WI38 (cell line): ENCODE results near the gene PLEKHA7.

Experiments used
- H3K4me3 ChIP-seq: 2 replicates; pipeline ENCODE4 v1.5.1; 2011; ENCODE audit warnings: low read depth, mild to moderate bottlenecking, control low read depth, low read length
- TF ChIP-seq, protein P1 (sequence below): IDR thresholded peaks from 2 replicates; pipeline ENCODE4 v1.5.1; 2012; ENCODE audit warnings: low read depth, mild to moderate bottlenecking, control low read depth, low read length

Gene PLEKHA7

DNA sequence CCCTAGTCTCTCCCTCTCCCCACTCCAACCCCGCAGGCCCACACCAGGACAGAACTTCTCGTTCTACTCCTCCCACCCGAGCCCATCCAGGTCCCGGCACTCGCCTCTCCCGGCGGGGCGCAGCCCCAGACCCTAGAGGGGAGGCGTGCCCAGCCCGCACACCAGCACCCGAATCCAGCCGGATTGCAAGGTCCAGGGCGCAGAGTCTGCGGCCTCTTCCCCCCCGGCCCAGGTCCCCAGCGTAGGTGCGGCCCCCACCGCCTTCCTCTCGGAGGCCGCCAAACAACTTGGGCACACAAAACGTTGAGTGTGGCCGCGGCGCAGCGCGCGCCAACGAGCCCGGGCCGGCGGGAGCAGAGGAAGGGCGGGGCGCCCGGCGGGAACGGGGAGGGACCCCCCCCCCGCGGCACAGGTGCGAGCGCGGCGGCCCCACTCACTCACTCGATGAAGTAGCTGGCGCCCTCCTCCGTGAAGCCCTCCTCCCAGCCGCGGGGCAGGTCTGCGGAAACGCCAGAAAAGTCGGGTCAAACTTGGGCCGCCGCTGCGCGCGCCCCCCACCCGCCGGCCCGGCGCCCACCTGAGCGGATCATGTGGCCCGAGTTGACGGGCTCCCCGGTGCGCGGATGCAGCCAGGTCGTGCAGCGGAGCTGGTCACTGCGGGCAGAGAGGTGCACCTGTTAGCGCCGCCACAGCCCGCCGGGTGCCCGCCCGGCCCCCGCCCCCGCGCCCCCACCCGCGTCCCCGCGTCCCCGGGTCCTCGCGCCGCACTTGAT is 480 bp downstream of the PLEKHA7 start:
- H3K4me3 ChIP-seq: no peak overlapping the region

DNA sequence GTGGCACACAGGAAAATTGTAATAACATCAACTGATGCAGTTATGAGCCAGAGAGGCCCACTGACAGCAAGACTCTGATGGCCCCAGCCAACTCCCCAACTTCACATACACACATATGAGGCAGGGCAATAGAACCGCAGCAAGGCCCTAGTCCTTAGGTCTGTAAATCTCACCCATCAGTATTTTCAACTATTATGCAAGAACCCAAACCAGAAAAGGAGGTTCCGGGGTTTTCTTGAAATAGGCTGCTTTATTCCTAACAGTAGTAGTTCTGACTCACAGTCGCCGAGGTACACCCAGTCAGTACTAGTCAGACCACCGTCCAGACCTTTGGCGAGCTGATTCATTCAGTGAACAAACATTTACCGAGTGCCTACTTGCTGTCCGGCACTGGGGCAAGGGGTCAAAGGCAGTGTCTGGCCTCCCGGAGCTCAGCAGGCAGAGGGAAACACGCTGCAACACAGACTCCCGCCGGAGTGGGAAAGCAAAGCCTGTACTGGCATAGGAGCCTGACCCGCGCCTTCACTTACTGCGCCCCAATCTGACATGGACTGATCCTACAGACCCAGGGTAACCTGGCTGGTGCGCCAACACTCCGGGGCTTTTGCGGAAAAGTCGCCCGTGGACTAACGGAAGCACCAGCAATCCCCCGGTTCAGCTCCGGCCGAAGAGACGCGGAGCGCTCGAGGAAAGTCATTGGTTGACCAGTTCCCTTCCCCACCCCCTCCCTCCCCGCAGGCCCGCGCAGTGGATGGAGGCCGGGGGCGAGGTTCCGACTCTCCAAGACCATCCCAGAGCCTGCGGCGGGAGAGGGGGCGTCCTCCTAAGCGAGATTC is 1.3 kb downstream of the PLEKHA7 start:
- H3K4me3 ChIP-seq: no peak overlapping the region
- TF ChIP-seq, protein P1, sequence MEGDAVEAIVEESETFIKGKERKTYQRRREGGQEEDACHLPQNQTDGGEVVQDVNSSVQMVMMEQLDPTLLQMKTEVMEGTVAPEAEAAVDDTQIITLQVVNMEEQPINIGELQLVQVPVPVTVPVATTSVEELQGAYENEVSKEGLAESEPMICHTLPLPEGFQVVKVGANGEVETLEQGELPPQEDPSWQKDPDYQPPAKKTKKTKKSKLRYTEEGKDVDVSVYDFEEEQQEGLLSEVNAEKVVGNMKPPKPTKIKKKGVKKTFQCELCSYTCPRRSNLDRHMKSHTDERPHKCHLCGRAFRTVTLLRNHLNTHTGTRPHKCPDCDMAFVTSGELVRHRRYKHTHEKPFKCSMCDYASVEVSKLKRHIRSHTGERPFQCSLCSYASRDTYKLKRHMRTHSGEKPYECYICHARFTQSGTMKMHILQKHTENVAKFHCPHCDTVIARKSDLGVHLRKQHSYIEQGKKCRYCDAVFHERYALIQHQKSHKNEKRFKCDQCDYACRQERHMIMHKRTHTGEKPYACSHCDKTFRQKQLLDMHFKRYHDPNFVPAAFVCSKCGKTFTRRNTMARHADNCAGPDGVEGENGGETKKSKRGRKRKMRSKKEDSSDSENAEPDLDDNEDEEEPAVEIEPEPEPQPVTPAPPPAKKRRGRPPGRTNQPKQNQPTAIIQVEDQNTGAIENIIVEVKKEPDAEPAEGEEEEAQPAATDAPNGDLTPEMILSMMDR: no peak

More for the DNA sequence above, 480 bp downstream of the PLEKHA7 start:
- TF ChIP-seq, protein P1: no peak

DNA sequence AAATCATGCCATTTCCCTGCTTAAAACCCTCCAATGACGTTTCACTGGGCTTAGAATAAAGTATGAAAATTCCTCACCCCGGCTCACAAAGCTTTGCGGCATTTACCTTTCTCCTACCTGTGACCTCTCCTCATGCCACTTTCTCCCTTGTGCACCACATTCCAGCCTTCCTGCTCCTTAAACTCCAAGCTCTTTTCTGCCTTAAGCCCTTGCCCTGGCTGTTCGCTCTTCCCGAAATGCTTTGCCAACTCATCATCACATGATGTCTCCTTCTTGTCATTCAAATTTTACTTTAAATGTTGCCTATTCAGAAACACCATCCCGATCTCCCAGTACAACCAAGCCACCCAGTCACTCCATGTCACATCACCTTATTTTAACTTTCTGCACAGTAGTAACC is 2.0 kb downstream of the PLEKHA7 start:
- TF ChIP-seq, protein P1: no peak
- no peak overlapping the region for H3K4me3 ChIP-seq

DNA sequence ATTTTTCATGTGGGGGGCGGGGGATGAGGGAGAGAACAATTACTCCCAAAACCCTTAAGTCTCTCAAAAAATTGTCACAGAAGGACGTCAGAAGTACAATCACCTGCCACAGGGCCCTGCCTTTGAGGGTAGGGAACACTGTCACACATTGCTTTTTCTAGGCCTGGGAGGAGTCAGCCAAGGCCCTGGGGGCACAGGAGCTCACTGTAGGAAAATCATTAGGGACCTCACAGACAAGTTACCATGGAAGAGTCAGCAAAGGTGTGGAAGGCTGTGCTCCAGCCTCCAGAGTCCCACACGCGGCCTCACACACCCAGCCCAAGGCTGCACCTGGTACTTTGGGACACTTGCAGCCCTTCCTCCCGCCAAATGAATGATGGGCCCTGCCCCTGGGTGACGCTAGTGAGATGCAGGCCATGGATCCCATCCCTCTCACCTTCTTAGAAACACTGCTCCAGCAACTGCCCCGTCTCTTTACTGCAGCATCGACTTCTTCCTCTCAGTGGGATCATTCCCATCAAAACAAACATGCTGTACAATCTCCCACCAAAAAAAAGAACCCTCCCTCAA is 3.3 kb downstream of the PLEKHA7 start:
- TF ChIP-seq, protein P1: no peak
- H3K4me3 ChIP-seq: no peak overlapping the region

DNA sequence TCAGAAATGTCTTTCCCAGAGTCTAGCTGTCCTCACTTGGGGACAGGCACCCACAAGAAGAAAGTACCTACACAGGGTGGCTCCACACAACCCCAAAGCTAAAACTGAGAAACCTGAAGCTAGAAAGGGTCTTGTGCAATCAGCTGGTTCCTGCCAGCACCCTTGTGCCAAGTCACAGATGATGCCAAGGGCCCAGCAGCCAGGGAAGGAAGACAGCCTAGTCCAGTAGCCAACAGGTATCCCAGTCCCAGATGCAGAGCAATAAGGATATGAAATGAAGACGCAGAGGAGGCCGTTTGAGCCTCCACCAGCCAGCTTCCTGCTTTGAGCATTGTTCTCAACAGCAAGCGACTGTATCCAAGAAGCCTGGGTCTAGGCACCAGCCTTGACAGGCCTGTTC is 6.1 kb downstream of the PLEKHA7 start:
- TF ChIP-seq, protein P1: no peak
- H3K4me3 ChIP-seq: no peak overlapping the region

DNA sequence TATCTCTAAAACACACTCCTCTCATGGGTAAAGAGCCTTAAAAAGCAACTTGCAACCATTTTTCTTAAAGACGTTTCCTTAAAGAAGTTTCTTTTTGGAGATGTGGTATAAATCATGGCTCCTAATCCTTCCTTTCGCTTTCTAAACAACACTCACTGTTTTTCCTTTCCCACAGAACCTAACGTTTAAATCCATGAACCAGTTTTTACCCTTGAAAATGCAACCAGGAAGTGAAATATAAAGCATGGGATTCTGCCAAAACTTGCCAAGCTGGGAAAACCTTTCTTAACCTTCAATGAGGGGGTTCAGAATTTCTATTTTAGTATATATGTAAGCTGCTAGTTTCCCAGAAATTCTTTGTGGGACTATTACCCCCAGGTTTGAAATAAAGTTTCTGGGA is 8.6 kb downstream of the PLEKHA7 start:
- TF ChIP-seq, protein P1: no peak
- no peak overlapping the region for H3K4me3 ChIP-seq
